GM03348 (cell line): ENCODE data around the gene RNASE7.
"Not testable (repeated sequence)": the region's sequence is repeated elsewhere in the genome, so short reads cannot be mapped to it uniquely, and the experiment has no call there.

Experiments used
- DNase-seq: peaks from one replicate; pipeline ENCODE4 v3.0.0; 2012; ENCODE audit warnings: low spot score

Gene RNASE7

GRCh38 chr14:21023817-21024584, 18.2 kb upstream of the RNASE7 start:
- no peak for DNase-seq

DNA sequence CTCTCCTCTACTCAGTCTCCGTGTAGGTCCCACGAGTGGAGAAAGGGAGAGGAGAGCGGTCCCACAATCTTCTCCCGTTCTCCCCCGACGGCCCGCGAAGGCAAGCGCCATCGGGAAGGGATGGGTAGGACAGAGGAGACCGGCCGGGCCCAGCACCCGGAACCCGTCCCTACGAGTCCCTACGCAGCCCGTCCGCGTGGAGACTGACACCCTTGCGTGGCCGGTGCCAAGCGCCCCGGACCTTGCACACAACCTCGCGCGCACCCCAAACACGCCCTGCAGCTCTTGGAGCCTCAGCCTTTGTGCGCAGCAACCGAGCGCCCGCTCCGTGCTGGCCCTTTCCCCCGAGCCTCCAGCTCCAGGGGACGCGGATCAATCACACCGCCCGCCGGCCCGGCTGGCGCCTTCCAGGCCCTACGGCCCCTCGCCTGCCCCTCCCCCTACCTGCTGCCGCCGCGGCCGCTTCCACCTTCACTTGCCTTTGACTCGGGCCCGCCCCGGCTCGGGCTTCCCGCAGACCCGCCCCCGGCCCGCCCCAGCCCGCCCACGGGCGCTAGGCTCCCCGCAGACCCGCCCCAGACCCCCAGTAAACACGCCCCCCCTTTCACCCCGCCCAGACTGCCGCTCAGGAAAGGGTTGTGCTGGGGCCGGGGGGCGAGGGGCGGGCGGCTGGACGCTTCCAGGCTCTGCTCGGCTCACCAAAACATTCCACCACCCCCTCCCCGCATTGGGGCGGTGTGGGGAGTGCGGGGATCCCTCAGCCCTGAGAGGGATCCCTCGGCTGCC, 17.4 kb upstream of the RNASE7 start, which contains the start of gene NDRG2:
NDRG2 (minus strand) TSS at position 477 of the 786 bp plus-strand sequence. CDS start 1,746 bp downstream, outside the sequence.
- peak; percentile 62 for DNase-seq

DNA sequence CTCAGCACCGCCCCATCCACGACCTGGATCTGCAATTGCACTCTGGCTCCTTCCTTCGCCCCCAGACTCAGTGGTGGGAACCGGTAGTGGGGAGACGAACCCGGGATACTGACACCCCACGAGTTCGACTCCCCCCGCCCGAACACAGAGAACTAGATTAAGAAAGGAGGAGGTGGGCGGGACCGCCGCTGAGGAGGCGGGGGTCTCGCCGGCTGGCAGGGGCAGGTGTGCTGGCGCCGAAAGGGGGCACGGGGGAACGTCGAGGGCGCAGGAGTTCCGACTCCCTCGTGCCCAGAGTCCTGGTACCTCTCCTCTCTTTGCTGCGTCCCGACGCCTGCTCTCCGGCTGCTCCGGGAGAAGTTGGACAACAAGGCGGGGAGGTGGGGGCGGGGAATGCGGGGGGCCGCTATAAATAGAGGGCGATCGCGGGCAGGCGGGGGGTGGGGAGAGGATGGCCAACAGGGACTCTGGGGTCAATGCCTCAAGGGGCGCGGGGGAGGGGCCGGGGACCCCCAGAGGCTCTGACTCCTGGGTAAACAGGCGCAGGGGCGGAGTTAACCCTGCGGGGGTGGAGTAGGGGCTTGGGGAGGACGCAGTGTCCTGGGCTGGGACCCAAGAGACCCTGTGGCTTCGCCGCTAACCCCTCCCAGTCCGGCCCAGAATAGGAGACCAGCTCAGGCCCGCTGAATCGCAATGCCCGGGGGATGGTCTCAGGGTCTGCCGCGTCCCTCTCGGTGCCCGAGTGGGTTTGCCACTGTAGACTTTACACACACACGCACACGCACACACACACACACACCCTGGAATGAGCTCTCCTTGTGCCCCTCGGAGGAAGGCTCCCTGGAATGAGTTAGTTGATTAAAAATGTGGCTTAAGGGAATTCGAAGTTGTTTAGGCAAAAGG, 16.5 kb upstream of the RNASE7 start:
- DNase-seq: no peak

DNA sequence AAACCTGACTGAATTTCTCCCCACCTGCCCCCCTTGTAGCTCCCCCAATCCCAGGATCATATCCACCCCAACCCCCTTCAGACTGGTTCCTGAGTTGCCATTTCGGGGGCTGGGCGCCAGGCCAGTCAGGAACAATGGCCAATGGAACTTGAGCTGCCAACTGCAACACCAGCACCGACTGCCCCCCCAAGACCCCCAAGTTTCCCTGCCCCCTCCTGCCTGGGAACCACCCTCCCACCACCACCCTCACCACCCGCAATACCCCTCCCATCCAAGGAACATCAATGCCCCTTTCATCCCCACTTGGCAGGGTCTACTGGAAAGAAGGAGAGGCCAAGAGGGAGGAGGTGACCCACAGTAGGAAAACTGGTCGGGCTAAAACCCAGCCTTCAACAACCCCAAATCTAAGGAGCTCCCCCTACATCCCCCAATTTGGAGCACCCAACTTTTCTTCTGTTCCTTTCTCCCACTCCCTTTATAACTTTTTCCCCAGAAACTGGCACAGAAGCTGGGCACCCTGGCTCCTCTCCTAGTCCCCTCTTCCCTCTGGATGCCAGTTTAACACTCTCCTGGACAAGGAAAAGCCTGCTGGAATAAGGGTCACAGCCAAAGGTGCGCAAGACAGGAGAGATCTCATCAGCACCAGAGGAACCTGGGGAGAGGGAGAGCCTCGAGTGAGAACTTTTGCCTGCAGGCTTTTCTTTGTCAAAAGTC, 15.7 kb upstream of the RNASE7 start:
- no peak for DNase-seq

- no peak for DNase-seq
These were observed 15.2 kb upstream of the RNASE7 start for GRCh38 chr14:21026988-21027315.

GRCh38 chr14:21029917-21030316, 12.2 kb upstream of the RNASE7 start, which contains the start of gene TPPP2:
Gene TPPP2, plus strand, starts transcription at chr14:21030217. Its CDS starts 365 bp downstream, at chr14:21030582.
- DNase-seq: no peak

DNA sequence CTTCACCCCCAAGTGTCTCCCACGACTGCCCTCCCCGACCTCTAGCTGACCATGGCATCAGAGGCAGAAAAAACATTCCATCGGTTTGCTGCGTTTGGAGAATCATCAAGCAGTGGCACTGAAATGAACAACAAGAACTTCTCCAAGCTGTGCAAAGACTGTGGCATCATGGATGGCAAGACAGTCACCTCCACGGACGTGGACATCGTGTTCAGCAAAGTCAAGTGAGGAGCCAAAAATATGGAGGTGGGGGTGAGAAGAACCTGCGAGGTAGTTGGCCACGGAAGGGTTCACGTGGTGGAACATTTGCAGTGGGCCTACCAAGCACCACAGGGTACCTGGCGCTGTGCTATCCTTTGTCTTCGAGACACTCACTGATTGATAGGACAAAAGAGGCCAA, 11.6 kb upstream of the RNASE7 start:
- no peak for DNase-seq

GRCh38 chr14:21032326-21033132, 9.6 kb upstream of the RNASE7 start:
- no peak for DNase-seq

DNA sequence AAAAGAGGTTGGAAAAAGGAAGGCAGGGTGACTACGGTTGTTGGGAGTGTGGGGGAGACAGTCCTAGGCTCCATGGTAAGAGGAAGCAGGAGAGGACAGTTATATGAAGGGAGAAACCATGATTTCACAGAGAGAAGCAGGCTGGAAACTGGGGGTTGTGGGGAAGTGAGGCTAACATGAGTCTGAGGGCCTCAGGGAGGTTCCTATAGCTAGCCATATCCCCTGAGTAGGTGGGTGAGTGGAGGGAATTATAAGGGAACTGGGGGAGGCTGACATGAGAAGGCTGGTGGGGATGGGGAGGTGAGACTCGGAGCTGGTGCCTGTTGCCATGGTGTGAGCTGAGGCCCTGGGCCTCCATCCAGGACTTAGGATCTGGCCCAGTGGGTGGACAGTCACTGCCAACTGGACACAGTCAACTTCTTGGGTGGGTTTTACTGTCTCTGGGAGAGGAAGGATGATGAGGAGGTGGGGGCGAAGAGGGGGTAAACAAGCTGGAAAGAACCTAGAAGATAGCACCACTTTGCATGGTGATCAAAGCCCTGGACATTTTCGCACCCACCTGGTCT, 8.9 kb upstream of the RNASE7 start:
- DNase-seq: no peak

GRCh38 chr14:21034707-21035106, 7.5 kb upstream of the RNASE7 start, which contains the start of gene RNASE13:
Gene RNASE13, minus strand, starts transcription at chr14:21034807. Its CDS starts 519 bp downstream, at chr14:21034288.
- no peak for DNase-seq

- no peak for DNase-seq
These were observed 5.4 kb upstream of the RNASE7 start for GRCh38 chr14:21036751-21037150.

DNA sequence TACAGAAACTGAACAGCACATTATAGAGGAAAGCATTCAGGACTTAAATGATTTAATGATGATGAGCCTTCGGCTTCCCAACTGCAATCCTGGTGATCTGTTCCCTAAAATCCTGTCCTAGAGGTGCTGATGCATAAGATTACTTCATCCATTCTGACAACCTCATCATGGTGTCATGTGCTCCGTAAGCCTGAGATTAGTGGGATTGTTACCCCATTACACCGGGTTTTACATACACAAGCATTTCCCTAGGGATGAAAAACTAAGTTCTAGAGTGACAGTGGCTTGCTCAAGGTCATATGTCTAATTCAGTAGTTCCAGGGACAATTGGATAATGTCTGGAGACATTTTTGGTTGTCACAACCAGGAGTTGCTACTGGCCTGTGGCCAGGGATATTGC, 5.0 kb upstream of the RNASE7 start:
- no peak for DNase-seq

DNA sequence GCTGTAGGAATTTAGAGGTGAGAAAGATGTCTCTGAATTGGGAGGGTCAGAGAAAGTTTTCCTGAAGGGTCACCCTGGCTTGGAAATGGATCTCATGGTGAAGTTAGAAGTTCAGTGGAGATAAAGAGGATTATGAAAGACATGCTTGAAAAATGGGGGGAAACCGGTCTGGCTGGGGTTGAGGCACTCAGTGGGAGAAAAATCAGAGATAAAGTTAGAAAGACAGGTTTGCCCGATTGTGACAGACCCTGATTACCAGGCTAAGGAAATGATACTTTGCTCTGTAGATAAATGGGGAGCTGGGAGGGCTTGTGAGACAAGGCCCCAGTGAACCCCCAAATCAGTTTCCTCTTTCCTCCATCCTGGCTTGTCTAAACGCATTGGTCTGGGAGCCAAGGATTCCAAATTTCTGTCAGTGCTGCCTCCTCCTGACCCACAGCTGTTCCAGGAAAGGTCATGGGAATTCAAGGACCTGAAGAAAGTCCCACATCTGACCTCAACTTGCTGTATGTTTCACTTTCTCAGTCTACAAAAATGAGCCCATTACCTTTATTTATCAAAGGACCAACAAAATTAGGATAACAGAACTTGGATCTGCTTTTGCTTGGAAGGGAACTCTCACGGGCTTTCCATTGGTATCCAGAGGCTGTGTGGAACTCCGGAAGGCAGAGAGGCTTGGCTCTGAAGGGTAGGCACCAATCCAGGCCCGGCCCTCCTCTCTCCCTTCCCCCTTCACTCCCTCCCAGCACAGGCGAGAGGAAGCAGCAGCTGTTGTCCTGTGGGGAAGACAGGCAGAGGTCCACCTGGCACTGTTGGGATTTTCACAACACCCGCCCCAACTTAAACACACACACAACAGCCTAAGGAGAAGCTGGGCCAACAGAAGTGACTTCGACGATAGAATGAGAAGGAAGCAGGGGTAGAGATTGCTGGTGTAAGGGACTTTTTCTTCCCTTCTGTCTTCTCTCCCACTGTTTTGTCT, 3.4 kb upstream of the RNASE7 start:
- DNase-seq: peak; percentile 85

GRCh38 chr14:21039585-21040369, 2.4 kb upstream of the RNASE7 start:
- peak; percentile 75 for DNase-seq

- no peak for DNase-seq
These were observed 1.7 kb upstream of the RNASE7 start for GRCh38 chr14:21040370-21040925.

DNA sequence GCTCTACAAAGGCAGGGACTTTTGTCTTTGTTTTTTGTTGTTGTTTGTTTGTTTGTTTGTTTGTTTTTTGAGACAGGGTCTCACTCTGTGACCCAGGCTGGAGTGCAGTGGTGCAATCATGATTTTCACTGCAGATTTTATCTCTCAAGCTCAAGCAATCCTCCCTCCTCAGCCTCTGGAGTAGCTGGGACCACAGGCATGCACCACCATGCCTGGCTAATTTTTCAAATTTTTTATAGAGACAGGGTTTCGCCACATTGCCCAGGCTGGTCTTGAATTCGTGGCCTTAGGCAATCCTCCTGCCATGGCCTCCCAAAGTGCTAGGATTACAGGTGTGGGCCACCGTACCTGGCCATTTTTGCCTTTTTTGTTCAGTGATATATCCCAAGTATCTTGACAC, 1.2 kb upstream of the RNASE7 start:
- not testable (repeated sequence) for DNase-seq

- DNase-seq: no peak
These were observed 756 bp downstream of the RNASE7 start for GRCh38 chr14:21042918-21043317.
